HG03139 (cell line): ENCODE measurements around the gene RTRAF.

Source experiments
- ATAC-seq: cut with Tn5 transposase; IDR thresholded peaks from one replicate; pipeline ENCODE4 v1.9.1; 2021; ENCODE audit not compliant: unreplicated experiment

Gene RTRAF

GRCh38 chr14:51993285-51993920 is 4.1 kb downstream of the RTRAF start:
- no peak for ATAC-seq

- ATAC-seq = no peak
Measured at GRCh38 chr14:51996148-51996746, 6.9 kb downstream of the RTRAF start.

GRCh38 chr14:51998348-51998747 is 9.0 kb downstream of the RTRAF start:
- ATAC-seq = no peak

DNA sequence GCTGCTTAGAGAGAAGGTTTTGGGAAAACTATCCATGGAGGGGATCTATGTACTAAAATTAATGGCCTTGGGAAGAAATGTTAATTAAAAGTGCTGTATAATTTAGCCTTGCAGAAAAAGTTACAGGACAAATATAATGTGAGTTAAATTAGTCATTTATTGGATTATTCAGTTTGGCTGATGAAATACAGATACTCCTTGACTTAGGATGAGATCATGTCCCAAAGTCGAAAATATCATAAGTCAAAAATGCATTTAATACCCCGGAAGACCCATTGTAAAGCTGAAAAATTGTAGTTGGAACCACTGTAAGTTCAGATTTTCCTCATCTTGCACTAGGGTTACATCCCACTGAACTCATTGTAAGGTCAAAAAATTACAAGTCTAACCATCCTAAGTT is 9.7 kb downstream of the RTRAF start:
- no peak for ATAC-seq

DNA sequence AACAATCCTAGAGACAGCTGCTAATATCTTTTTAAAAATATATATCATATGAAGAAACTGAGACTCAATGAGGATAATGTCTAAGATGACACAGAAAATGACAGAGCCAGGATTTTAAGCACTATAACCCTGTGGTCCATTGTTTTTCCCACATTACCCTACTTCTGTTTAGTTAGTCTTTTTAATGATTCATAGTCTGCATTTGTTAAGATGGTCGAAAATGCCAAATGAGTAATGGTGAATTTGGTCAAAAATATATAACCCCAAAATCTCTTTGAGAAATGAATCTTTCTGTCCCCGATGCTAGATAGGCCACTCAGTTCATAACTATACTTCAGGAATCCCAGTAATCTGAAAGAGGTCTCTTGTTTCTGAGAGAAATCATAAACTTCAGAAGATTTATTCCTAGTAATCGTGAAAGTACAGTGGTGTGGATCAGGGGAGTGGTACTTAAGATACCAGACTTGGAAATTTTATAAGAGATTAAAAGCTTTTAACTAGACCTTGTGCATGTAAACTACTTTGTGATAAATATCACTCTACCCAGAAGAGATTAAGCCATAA is 10.8 kb downstream of the RTRAF start:
- ATAC-seq = no peak

GRCh38 chr14:52000696-52001095 is 11.3 kb downstream of the RTRAF start:
- no peak for ATAC-seq

DNA sequence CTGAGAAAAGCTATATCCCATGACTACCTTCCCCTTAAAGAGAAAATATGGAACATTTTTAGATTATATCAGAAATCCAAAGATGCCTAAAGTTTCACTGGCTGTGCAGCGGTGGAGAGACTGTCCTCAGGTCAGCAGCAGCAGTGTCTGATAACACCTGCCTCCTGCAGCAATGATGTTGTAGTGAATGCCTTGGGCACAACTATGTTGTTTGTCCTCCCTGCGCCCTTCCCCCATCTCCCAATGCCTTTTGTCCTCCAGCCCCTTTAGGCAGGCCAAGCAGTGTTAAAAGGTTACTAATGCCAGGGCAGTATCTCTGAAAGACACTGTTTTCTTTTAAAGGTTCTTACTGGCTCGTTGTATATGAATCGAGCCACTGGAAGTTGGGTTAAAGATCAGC is 13.2 kb downstream of the RTRAF start:
- no peak for ATAC-seq

DNA sequence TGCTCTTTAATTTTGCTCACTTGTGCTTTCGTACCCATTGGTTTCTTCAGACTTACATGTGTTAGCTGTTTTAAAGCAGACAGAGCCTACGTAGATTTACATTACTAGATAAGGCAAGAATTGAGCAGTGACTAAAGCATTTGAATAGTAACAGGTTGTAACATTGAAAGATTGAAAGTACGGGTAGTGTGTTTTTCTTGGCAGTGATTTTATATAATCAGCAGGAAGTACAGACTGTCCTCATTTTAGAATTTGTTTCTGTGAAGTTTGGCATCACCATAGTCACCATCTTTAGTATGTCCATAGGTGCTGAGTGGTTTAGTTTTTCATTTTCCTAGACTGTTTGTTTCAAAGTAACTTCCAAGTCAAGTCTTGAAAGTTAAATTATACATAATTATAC is 14.0 kb downstream of the RTRAF start:
- no peak for ATAC-seq

DNA sequence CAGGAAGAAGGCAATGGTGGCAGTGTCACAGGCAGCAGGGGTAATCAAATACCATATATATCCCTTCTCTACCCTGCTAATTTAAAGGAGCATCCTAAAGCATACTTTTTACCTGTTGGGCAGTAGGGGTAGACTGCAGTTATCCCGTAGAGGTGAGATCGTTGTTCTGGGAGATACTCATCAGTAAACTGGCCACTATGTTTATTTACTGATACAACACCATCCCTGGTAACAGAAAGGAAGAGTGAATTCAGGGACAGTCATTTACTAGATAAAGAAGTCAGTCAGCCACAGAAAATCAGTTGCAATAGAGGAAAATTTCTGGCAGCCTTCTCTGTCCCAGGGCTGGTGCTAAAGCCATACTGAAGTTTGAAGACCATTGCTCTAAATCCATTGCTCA is 16.3 kb downstream of the RTRAF start:
- ATAC-seq = no peak

GRCh38 chr14:52006361-52006760 is 17.0 kb downstream of the RTRAF start:
- ATAC-seq = no peak

- no peak for ATAC-seq
Measured at GRCh38 chr14:52007211-52007610, 17.9 kb downstream of the RTRAF start.

- no peak for ATAC-seq
Measured at GRCh38 chr14:52007637-52008036, 18.3 kb downstream of the RTRAF start.

- ATAC-seq = no peak
Measured at GRCh38 chr14:52008136-52008535, 18.8 kb downstream of the RTRAF start.

DNA sequence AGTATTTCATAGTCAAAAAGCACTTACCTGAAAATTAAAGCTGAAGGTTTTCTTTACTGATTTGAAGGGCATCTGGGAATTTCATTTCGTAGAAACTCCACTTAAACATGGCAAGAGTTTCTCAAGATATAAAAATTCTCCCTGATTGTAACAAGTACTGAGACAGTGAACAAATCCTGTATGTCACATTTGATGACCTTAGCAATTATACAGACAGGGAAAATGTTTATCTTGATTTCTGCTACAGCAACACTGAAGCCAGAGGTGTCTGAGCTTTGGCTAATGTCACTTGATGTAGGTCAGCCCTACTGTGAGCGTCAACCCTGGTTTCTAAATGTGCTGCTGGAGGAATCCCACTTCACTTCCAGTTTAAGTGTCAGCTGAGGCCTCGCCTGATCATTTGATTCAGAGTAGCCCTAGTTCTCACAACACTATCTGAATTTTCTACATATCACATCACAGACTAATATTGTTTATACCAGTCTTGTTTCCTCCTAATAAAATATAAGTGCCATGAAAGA is 20.9 kb downstream of the RTRAF start:
- no peak for ATAC-seq

DNA sequence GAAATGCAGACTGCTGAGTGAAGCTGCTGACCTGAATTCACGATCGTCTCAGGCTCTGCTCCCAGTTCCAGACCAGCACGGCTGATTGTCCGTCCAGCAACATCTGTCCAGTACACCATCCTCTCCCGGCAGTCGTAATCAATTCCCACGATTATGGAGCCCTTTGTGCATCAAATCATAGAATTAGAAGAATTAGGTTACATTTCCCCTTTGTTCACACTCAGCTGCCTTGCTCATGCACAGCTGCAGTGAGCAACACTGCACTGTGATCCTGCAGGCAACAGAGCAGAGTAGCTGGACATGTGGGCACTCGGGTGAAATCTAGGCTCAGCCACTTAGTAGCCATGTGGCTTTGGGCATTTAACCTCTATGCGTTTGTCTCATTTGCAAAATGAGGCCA is 22.2 kb downstream of the RTRAF start:
- no peak for ATAC-seq

DNA sequence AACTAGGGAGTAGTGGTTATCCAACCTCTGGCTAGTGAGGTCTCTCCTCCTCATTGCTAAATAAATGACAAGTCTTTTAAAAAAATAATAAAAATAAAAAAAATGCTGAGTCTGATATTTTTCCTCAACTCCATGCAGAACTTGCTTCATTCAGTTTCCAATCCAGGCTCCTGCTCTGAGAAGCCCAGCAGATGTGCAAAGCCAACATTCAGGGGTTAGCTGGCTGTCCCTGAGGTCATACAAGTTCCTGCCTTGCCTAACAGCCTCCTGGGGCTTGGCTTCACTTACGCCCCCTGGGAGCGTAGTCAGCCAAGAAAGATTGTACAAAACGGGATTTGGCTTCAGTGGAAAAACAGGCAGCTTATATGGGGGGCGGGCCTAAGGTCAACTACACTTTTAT is 23.3 kb downstream of the RTRAF start:
- no peak for ATAC-seq

DNA sequence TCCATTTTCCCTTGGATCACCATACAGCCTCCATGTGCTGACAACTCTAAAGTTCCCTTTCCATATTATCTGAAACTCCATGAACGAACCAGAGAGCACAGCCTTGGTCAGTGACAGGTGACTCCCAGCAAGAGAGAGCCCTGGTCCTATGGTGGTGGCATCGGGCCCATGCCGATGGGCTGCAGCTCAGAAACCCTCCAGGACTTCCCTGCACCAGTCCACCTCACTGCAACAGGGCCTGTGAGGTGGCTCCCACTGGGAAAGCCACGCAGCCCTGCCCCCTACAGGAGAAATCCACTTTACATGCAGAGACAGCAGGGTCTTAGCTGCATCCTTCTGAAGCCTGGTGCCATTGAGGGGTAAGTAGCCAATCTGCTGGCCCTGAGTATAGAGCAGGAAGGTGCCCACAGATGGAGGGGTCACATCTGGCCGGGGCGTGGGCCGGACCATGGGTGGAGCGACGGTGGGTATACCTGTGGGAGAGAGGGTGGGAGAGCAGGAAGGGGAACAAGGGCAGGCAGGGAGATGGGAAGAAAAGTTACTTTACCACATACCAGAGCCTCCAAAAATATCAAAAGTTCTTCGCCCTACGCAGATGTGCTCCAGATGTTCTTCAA is 24.7 kb downstream of the RTRAF start:
- no peak for ATAC-seq

DNA sequence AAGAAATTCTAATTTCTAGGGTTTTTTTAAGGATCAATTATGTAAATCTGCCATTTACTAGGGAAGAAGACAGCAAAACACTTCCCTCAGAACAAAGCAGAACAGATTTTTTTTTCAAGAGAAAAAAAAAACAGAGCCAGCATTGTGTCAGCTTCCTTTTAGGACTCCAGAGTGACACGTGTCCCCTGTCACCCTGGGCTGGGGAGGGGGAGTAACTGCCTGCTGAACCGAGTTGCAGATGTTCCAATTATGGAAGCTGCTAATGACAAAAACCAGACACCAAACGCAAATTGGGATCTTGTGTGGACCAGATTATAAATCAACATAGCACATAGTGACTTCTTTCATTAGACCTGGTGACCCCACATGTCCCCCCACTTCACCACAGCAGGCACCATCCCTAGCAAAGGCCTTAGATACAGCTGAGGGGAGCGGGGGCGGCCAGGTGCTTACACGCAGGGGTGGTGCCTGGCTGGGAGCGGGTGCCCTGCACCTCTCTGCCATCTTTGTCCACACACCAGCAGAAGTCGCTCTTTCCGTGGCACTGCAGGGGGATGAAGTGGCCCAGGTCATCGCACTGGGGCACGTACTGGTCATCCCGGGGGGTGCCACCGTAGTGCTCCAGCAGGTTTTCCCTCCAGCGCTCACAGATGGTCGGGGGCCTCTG is 25.4 kb downstream of the RTRAF start:
- no peak for ATAC-seq

GRCh38 chr14:52015411-52016030 is 26.2 kb downstream of the RTRAF start:
- no peak for ATAC-seq

GRCh38 chr14:52018252-52018651 is 28.9 kb downstream of the RTRAF start:
- no peak for ATAC-seq

DNA sequence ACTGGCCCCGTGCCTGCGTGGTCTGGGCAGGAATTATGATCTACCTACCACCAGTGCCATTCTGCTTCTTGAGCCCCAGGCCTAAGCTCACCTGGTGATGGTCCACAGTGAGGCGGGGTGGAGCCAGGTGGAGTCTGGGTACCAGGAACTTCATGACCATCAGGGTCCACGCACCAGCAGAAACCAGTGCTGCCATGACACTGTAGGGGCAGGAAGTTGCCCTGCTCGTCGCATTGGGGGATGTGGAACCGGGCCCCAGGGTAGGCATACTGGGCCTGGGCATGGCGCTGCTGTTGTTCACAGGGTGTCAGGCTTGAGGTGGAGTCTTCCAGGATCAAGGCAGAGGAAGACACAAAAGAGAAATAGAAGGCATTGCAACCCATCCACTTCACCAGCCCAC is 29.6 kb downstream of the RTRAF start:
- no peak for ATAC-seq
